GM15510 (cell line): Measurements from ENCODE around the gene NAB1.

Experiments used
- POLR2A ChIP-seq: IDR thresholded peaks from 3 replicates; pipeline ENCODE4 v1.6.1; 2011; ENCODE audit warnings: borderline replicate concordance; ENCODE audit not compliant: insufficient read length; ENCODE audit errors: extremely low read depth

NAB1 gene

GRCh38 chr2:190713471-190713870 is 64.6 kb downstream of the NAB1 start:
- TF ChIP-seq POLR2A = no peak

GRCh38 chr2:190714958-190715357 is 66.1 kb downstream of the NAB1 start:
- TF ChIP-seq POLR2A = no peak

DNA sequence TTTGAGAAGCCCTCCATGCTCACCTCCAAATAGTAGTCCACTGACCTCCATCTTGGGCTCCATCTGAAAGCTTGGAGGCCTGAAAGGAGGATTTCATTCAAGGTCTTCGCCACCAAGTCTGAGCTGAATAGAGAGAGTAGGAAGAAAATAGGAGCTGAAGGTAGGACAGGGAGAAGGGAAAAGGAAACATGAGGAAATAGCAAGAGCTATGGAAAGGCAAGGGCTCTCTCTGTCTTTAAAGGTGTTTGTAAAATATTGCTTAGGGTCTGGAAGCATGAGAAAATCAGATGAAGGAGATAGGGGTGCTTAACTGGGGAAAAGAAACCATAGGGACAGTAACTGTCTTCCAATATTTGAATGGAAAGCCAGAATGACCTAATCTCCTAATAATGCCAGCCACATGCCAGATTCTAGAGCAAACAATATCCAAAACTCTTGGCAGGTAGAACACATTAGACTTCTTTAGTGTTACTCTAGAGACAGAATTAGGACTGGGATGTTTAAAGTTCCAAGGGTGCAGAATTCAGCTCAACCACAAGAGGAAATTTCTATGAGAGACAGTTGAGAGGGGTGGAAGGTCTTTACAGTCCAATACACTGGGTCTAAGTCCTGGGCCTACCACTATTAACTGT is 67.4 kb downstream of the NAB1 start:
- no peak for TF ChIP-seq POLR2A

DNA sequence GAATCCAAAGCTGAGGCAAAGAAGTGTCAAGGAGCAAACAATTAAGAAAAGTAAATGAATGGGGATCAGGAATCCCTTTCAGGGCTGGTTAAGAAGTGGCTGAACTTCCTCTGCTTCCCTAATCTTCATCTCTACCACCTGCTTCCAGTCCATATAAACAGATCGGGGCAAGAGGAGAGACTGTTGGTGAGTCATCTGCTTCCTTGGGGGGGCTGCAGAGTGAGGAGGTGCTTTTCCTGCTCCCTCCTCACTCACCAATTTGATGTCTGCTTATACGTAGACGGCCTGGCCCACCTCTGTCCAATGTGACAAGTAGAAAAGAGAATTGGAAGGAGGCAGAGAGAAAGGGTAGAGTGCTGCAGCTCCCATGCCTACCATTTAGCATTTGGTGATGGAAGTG is 68.4 kb downstream of the NAB1 start:
- TF ChIP-seq POLR2A = no peak

DNA sequence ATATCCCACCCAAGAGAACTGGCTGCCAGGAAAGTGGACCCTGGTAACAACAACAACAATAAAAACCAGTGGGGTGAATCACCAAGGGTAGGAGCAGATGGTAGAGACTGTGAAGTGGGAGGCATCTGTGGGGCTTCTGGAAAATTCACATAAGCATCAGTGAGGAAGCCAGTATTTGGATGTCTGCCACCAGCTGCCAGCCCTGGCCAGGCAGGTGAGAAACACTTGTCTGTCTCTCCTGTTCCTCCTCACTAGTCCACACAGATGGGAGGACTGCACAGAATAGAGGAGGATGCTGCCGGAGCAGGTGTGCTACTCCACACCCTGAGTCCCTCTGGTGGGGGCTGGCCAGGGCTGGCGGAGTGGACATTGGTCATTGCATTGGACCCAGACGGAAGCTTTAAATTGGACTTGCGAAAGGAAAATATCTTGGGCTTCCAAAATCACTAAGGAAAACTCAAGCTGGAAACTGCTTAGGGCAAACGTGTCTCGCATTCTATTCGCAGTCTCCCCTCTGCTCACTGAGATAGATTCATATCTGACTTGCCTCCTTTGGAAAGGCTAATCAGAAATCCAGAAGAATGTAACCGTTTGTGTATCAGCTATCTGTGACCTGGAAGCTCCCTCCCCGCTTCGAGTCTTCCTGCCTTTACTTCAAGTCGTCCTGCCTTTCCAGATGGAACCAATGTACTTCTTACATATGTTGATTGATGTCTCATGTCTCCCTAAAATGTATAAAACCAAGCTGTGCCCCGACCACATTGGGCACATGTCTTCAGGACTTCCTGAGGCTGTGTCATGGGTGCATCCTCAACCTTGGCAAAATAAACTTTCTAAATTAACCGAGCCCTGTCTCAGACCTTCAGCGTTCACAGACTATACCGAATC is 69.1 kb downstream of the NAB1 start:
- no peak for TF ChIP-seq POLR2A

- no peak for TF ChIP-seq POLR2A
Measured at GRCh38 chr2:190718652-190719526, 70.0 kb downstream of the NAB1 start.

DNA sequence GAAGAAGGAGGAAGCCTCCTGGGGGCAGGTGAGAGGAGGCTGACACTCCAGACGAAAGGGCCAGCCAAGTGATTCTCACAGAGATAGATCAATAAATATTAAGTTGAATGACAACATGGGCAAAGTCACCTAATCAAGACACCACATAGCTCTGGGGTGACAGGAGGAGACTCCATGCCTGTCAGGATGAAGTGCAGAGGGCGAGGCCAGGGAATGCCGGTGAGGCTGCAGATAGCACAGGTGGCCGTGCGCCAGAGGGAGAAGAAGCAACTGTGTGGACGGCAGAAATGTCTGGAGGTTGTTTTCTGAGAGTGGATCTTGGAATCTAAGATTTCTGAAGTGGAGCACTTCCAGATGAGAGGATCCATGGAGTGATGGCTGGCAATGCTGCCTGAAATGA is 71.4 kb downstream of the NAB1 start:
- no peak for TF ChIP-seq POLR2A

- TF ChIP-seq POLR2A = no peak
Measured at GRCh38 chr2:190720691-190721090, 71.8 kb downstream of the NAB1 start.

DNA sequence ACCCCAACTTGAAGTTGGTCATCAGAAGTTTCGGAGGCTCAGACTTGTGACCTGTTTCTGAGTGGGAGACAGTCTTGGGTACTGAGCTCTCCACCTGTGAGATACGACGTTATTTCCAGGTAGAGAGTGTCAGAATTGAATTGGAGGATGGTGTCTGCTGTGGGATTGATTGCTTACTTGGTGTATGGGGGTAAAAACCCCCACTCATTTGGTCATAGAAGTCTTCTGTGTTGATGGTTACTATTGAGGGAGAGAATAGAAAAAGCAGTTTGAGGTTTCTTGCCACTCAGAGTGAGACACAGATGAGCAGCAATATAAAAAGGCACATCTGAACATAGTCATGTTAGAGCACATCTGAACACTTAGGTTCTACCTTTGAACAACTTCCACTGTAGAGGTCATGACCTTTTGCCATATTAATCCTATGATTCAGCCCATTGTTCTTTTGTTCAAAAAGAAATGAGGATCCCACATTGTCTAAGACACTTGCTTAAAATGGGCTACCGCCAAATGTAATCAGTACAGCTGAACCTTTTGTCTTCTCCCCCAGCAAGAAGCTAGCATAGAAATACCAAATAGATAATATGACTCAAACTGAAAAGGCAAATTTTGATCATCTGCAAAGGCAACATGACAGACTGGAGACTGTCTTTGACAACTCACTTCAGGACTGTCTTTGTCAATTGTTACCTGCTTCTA is 73.3 kb downstream of the NAB1 start:
- TF ChIP-seq POLR2A = no peak

DNA sequence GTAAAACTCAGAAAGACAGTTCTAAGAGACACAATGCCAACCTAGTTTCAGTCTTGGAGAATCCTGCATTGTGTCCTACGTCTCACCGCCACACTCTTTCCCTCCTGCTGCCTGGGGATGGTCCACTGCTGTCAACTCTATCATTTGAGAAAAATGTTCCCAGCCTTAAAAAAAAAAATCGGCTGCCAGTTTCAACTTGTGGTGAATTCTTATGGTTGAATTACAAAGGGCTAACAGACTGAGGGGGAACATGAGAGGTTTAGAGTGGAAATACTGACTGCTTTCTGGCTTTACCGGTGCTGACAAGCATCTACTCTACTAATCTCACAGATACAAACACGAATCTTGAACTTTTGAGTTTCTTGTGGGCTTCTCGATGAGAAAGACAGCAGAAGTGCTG is 74.0 kb downstream of the NAB1 start:
- TF ChIP-seq POLR2A = no peak

DNA sequence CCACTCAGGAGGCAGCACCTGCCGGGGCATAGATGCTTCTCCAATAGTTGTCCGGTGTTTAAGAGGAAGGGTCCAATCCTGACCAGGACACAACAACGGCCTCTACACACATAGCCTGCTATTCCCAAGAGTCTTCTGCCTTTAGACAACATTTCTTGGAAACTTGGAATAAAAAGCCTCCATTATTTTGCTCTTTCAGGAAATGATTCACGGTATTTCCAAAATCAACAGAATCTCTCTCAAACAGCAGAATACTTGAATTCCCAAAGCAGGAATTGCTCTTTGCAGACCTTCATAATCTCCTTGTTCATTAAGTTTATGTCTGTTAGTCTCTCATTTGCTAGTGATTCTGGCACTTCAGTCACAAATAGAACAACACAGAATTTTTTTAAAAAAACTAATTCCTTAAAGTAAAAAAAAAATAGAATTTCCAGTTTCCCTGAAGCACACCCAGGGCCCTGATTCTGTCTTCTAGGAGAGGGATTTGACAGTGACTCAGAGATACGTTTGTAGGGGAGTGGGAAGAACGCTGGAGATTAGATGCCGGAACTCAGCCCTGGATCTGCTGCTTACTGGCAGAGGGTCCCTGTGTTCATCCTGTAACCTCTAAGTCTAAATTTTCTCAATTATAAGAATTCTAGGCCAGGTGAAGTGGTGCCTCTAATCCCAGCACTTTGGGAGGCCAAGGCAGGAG is 74.7 kb downstream of the NAB1 start:
- TF ChIP-seq POLR2A = no peak

GRCh38 chr2:190726255-190726654 is 77.4 kb downstream of the NAB1 start:
- no peak for TF ChIP-seq POLR2A

GRCh38 chr2:190736355-190736754 is 87.5 kb downstream of the NAB1 start:
- TF ChIP-seq POLR2A = no peak

- TF ChIP-seq POLR2A = no peak
Measured at GRCh38 chr2:190740449-190740848, 91.6 kb downstream of the NAB1 start.
